SW 1271 (cell line): ENCODE measurements around the gene PCDHGC4.
A peak's percentile ranks its signal among the peaks of the same experiment; 100 is the strongest.

Experiments used
- DNase-seq, 2 experiments: peaks; one replicate each; lab custom pipeline; 2025; lab: John Stamatoyannopoulos, UW

The PCDHGC4 gene

GRCh38 chr5:141484641-141485311 is at the start of gene PCDHGC4:
PCDHGC4 (plus strand) TSS chr5:141485030; CDS start chr5:141485174, 144 bp downstream.
- DNase-seq: no peak

GRCh38 chr5:141437221-141437620 is 47.6 kb upstream of the PCDHGC4 start:
- DNase-seq: no peak

- no peak for DNase-seq
These were observed 45.3 kb upstream of the PCDHGC4 start for GRCh38 chr5:141439411-141440141.

GRCh38 chr5:141440341-141440740 is 44.5 kb upstream of the PCDHGC4 start:
- DNase-seq: no peak

- no peak for DNase-seq
These were observed 43.2 kb upstream of the PCDHGC4 start for GRCh38 chr5:141441571-141442170.

- DNase-seq: no peak
These were observed 19.5 kb upstream of the PCDHGC4 start for GRCh38 chr5:141465351-141465750.

GRCh38 chr5:141475625-141476131 is 9.2 kb upstream of the PCDHGC4 start, which contains the start of gene PCDHGC3:
PCDHGC3 (plus strand) TSS chr5:141475966; CDS start chr5:141476117, 151 bp downstream.
- peak; percentile 92 to 97 for DNase-seq

GRCh38 chr5:141476132-141476911 is 8.5 kb upstream of the PCDHGC4 start:
- peak in 1 of 2 experiments; percentile 70 for DNase-seq

GRCh38 chr5:141477044-141477575 is 7.7 kb upstream of the PCDHGC4 start:
- DNase-seq: no peak

GRCh38 chr5:141477815-141478214 is 7.0 kb upstream of the PCDHGC4 start:
- no peak for DNase-seq

GRCh38 chr5:141478321-141478945 is 6.4 kb upstream of the PCDHGC4 start:
- DNase-seq: no peak

- no peak for DNase-seq
These were observed 5.1 kb upstream of the PCDHGC4 start for GRCh38 chr5:141479776-141480175.

GRCh38 chr5:141483902-141484301 is 928 bp upstream of the PCDHGC4 start:
- no peak for DNase-seq

GRCh38 chr5:141484310-141484640 is 555 bp upstream of the PCDHGC4 start:
- no peak for DNase-seq

GRCh38 chr5:141485321-141486055 is 658 bp downstream of the PCDHGC4 start:
- DNase-seq: no peak

- DNase-seq: no peak
These were observed 1.3 kb downstream of the PCDHGC4 start for GRCh38 chr5:141486091-141486490.

GRCh38 chr5:141487131-141487530 is 2.3 kb downstream of the PCDHGC4 start:
- DNase-seq: no peak

- DNase-seq: no peak
These were observed 4.0 kb downstream of the PCDHGC4 start, which contains the start of gene PCDHGC5 for GRCh38 chr5:141488591-141489561. PCDHGC5 (plus strand) TSS chr5:141489081; CDS start chr5:141489241, 160 bp downstream.

- no peak for DNase-seq
These were observed 5.0 kb downstream of the PCDHGC4 start for GRCh38 chr5:141489841-141490240.
